Measurements from ENCODE around the gene FLRT1.

GRCh38 chr11:64029773-64030172, 6.0 kb upstream of the FLRT1 start:
- TF ChIP-seq, protein P1, sequence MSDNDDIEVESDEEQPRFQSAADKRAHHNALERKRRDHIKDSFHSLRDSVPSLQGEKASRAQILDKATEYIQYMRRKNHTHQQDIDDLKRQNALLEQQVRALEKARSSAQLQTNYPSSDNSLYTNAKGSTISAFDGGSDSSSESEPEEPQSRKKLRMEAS (IDR thresholded peaks at IDR 0.05): no peak
- TF ChIP-seq CTCF (IDR thresholded peaks at IDR 0.05; ENCODE audit: low read depth, low read length, missing input control) (no peak), ATF3 (IDR thresholded peaks at IDR 0.05) (no peak), SP1 (IDR thresholded peaks at IDR 0.05) (no peak), REST (IDR thresholded peaks at IDR 0.05) (no peak), NR2F2 (IDR thresholded peaks at IDR 0.05) (no peak)
